HEK293 (cell line): Measurements from ENCODE around the gene AVPR1B.

Experiments used
- CTCF ChIA-PET: fragments of 350-600 bp; formaldehyde crosslinking; extraction: SDS; loops from one replicate; lab custom pipeline; 2021; ENCODE audit warnings: antibody characterized with exemption; lab: Yijun Ruan, JAX
- POLR2A ChIA-PET: fragments of 300-600 bp; formaldehyde crosslinking; extraction: SDS; loops from one replicate; lab custom pipeline; 2020; ENCODE audit warnings: antibody characterized with exemption, inconsistent platforms; lab: Yijun Ruan, JAX
- H3K27ac ChIP-seq: fragments of 200-500 bp; sonication (Bioruptor generic); 2 replicates; pipeline ENCODE4 v1.5.1; 2014; ENCODE audit warnings: low read depth, low read length, control low read depth, inconsistent platforms; ENCODE audit errors: extremely low read depth
- H3K36me3 ChIP-seq, 2 experiments: fragments of 200-500 bp in 1 of 2; sonication (Bioruptor generic) in 1 of 2; 1 replicate in 1 of 2; 2 replicates in 1 of 2; pipeline ENCODE4 v1.5.1; 2014 to 2017; ENCODE audit warnings: inconsistent platforms in 2 of 2, low read length in 2 of 2; ENCODE audit not compliant: control insufficient read depth in 2 of 2, insufficient read depth in 1 of 2
- H3K4me1 ChIP-seq: fragments of 200-500 bp; sonication (Bioruptor generic); 2 replicates; pipeline ENCODE4 v1.5.1; 2014; ENCODE audit warnings: mild to moderate bottlenecking, low read length, inconsistent platforms; ENCODE audit not compliant: control insufficient read depth, insufficient read depth
- H3K4me3 ChIP-seq: 2 replicates; pipeline ENCODE4 v1.5.1; 2011; ENCODE audit warnings: low read depth, mild to moderate bottlenecking, control low read depth, low read length, moderate library complexity
- H3K9me3 ChIP-seq: fragments of 200-500 bp; sonication (Bioruptor generic); 2 replicates; pipeline ENCODE4 v1.5.1; 2014; ENCODE audit warnings: low read depth, low read length, inconsistent platforms; ENCODE audit not compliant: control insufficient read depth, insufficient read depth
- ELK4 ChIP-seq: IDR thresholded peaks from 2 replicates; pipeline ENCODE4 v1.6.1; 2011; ENCODE audit warnings: mild to moderate bottlenecking, low read depth, low read length, borderline replicate concordance
- FEZF1 ChIP-seq: fragments of 450-650 bp; formaldehyde crosslinking; IDR thresholded peaks from 2 replicates; pipeline ENCODE4 v1.5.1; 2016; ENCODE audit warnings: missing biosample characterization, missing genetic modification characterization
- GLIS2 ChIP-seq: fragments of 450-650 bp; formaldehyde crosslinking; IDR thresholded peaks from 2 replicates; pipeline ENCODE4 v1.5.1; 2016; ENCODE audit warnings: missing biosample characterization, missing genetic modification characterization
- HIC1 ChIP-seq: fragments of 450-650 bp; formaldehyde crosslinking; IDR thresholded peaks from 2 replicates; pipeline ENCODE4 v1.5.1; 2016; ENCODE audit warnings: missing biosample characterization, missing genetic modification characterization
- HOXD13 ChIP-seq: sonication (generic); formaldehyde crosslinking; IDR thresholded peaks from 2 replicates; pipeline ENCODE4 v1.8.0; 2022; ENCODE audit warnings: missing genetic modification reagents, borderline replicate concordance
- SCRT2 ChIP-seq: fragments of 450-650 bp; formaldehyde crosslinking; IDR thresholded peaks from 2 replicates; pipeline ENCODE4 v1.5.1; 2016; ENCODE audit warnings: missing biosample characterization, missing genetic modification characterization
- SP2 ChIP-seq: fragments of 450-650 bp; formaldehyde crosslinking; IDR thresholded peaks from 2 replicates; pipeline ENCODE4 v1.5.1; 2016; ENCODE audit warnings: missing biosample characterization, missing genetic modification characterization
- SP3 ChIP-seq: fragments of 450-650 bp; formaldehyde crosslinking; IDR thresholded peaks from 2 replicates; pipeline ENCODE4 v1.5.1; 2016; ENCODE audit warnings: missing biosample characterization, missing genetic modification characterization
- YY1 ChIP-seq: fragments of 450-650 bp; formaldehyde crosslinking; IDR thresholded peaks from 2 replicates; pipeline ENCODE4 v1.5.1; 2018; ENCODE audit warnings: missing biosample characterization, missing genetic modification characterization
- YY2 ChIP-seq: fragments of 450-650 bp; formaldehyde crosslinking; IDR thresholded peaks from 2 replicates; pipeline ENCODE4 v1.5.1; 2016; ENCODE audit warnings: missing biosample characterization, missing genetic modification characterization
- ZNF157 ChIP-seq: fragments of 450-650 bp; formaldehyde crosslinking; IDR thresholded peaks from 2 replicates; pipeline ENCODE4 v1.5.1; 2016; ENCODE audit warnings: missing biosample characterization, missing genetic modification characterization
- ZNF2 ChIP-seq: fragments of 450-650 bp; formaldehyde crosslinking; IDR thresholded peaks from 2 replicates; pipeline ENCODE4 v1.5.1; 2016; ENCODE audit warnings: missing biosample characterization, missing genetic modification characterization
- ZNF335 ChIP-seq: fragments of 450-650 bp; formaldehyde crosslinking; conservative IDR thresholded peaks from 2 replicates; pipeline ENCODE4 v1.5.1; 2016; ENCODE audit warnings: missing biosample characterization, missing genetic modification characterization
- ZNF354C ChIP-seq: fragments of 450-650 bp; formaldehyde crosslinking; IDR thresholded peaks from 2 replicates; pipeline ENCODE4 v1.5.1; 2016; ENCODE audit warnings: missing biosample characterization, missing genetic modification characterization, low read depth, borderline replicate concordance
- ZNF449 ChIP-seq: fragments of 450-650 bp; formaldehyde crosslinking; IDR thresholded peaks from 2 replicates; pipeline ENCODE4 v1.5.1; 2017; ENCODE audit warnings: missing biosample characterization, mild to moderate bottlenecking, missing genetic modification characterization, moderate library complexity
- ZNF529 ChIP-seq: fragments of 450-650 bp; formaldehyde crosslinking; IDR thresholded peaks from 2 replicates; pipeline ENCODE4 v1.5.1; 2017; ENCODE audit warnings: missing genetic modification characterization, missing biosample characterization; ENCODE audit not compliant: insufficient replicate concordance
- ZNF670 ChIP-seq: fragments of 450-650 bp; formaldehyde crosslinking; IDR thresholded peaks from 2 replicates; pipeline ENCODE4 v1.5.1; 2016; ENCODE audit warnings: missing biosample characterization, missing genetic modification characterization, low read depth
- ZNF792 ChIP-seq: fragments of 450-650 bp; formaldehyde crosslinking; IDR thresholded peaks from 2 replicates; pipeline ENCODE4 v1.5.1; 2016; ENCODE audit warnings: missing biosample characterization, missing genetic modification characterization
- ZSCAN18 ChIP-seq: fragments of 450-650 bp; formaldehyde crosslinking; IDR thresholded peaks from 2 replicates; pipeline ENCODE4 v1.5.1; 2016; ENCODE audit warnings: missing biosample characterization, missing genetic modification characterization
- ZSCAN30 ChIP-seq: fragments of 450-650 bp; IDR thresholded peaks from 2 replicates; pipeline ENCODE4 v1.5.1; 2018; ENCODE audit warnings: missing biosample characterization, mild to moderate bottlenecking, missing genetic modification characterization, moderate library complexity
- ZXDB ChIP-seq: fragments of 450-650 bp; formaldehyde crosslinking; IDR thresholded peaks from 2 replicates; pipeline ENCODE4 v1.5.1; 2016; ENCODE audit warnings: missing biosample characterization, missing genetic modification characterization
- TF ChIP-seq, protein P1 (sequence below): fragments of 450-650 bp; formaldehyde crosslinking; IDR thresholded peaks from 2 replicates; pipeline ENCODE4 v1.5.1; 2016; ENCODE audit warnings: missing biosample characterization, missing genetic modification characterization, borderline replicate concordance
- TF ChIP-seq, protein P2 (sequence below): fragments of 450-650 bp; formaldehyde crosslinking; IDR thresholded peaks from 2 replicates; pipeline ENCODE4 v1.5.1; 2016; ENCODE audit warnings: missing biosample characterization, missing genetic modification characterization

The AVPR1B gene

GRCh38 chr1:206080026-206080820 is 37.0 kb downstream of the AVPR1B start:
- Histone ChIP-seq H3K9me3 (no peaks in the 10 kb centered on the region), H3K36me3 (no peaks in the 10 kb centered on the region), H3K4me1 (no peaks in the 10 kb centered on the region), H3K27ac (no peak overlapping the region), H3K4me3 (no peak overlapping the region)
- ChIA-PET CTCF (interaction anchor here (0.6 to 1.8 kb wide), 4 partner anchors 49 to 423 kb away, joined by 3 to 5 read pairs (median 4); no protein-coding TSS in a partner anchor), POLR2A (no interaction called here)
- no peak for TF ChIP-seq ELK4
- no peak for TF ChIP-seq ZNF449 (tag by site-specific recombination)
- TF ChIP-seq ZNF354C, result no peak
- no peak for TF ChIP-seq SCRT2 (tag by site-specific recombination)
- TF ChIP-seq ZNF529 (tag by site-specific recombination), result no peak
- TF ChIP-seq, protein P1, sequence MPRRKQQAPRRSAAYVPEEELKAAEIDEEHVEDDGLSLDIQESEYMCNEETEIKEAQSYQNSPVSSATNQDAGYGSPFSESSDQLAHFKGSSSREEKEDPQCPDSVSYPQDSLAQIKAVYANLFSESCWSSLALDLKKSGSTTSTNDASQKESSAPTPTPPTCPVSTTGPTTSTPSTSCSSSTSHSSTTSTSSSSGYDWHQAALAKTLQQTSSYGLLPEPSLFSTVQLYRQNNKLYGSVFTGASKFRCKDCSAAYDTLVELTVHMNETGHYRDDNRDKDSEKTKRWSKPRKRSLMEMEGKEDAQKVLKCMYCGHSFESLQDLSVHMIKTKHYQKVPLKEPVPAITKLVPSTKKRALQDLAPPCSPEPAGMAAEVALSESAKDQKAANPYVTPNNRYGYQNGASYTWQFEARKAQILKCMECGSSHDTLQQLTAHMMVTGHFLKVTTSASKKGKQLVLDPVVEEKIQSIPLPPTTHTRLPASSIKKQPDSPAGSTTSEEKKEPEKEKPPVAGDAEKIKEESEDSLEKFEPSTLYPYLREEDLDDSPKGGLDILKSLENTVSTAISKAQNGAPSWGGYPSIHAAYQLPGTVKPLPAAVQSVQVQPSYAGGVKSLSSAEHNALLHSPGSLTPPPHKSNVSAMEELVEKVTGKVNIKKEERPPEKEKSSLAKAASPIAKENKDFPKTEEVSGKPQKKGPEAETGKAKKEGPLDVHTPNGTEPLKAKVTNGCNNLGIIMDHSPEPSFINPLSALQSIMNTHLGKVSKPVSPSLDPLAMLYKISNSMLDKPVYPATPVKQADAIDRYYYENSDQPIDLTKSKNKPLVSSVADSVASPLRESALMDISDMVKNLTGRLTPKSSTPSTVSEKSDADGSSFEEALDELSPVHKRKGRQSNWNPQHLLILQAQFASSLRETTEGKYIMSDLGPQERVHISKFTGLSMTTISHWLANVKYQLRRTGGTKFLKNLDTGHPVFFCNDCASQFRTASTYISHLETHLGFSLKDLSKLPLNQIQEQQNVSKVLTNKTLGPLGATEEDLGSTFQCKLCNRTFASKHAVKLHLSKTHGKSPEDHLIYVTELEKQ (tag by site-specific recombination), result no peak
- TF ChIP-seq ZNF670, result no peak
- no peak for TF ChIP-seq ZXDB
- no peak for TF ChIP-seq YY2 (tag by site-specific recombination)
- no peak for TF ChIP-seq HIC1

- Histone ChIP-seq H3K4me3 (no peak overlapping the region), H3K36me3 (no peaks in the 10 kb centered on the region), H3K9me3 (no peaks in the 10 kb centered on the region), H3K4me1 (no peaks in the 10 kb centered on the region), H3K27ac (no peak overlapping the region)
- ChIA-PET CTCF (no interaction called here), POLR2A (no interaction called here)
- TF ChIP-seq GLIS2 (tag by site-specific recombination), result no peak
- TF ChIP-seq, protein P2, sequence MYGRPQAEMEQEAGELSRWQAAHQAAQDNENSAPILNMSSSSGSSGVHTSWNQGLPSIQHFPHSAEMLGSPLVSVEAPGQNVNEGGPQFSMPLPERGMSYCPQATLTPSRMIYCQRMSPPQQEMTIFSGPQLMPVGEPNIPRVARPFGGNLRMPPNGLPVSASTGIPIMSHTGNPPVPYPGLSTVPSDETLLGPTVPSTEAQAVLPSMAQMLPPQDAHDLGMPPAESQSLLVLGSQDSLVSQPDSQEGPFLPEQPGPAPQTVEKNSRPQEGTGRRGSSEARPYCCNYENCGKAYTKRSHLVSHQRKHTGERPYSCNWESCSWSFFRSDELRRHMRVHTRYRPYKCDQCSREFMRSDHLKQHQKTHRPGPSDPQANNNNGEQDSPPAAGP (tag by site-specific recombination), result no peak
- no peak for TF ChIP-seq ZNF792 (tag by site-specific recombination)
- no peak for TF ChIP-seq SP3 (tag by site-specific recombination)
- no peak for TF ChIP-seq SP2 (tag by site-specific recombination)
- no peak for TF ChIP-seq ZSCAN18 (tag by site-specific recombination)
- no peak for TF ChIP-seq ZNF354C
- TF ChIP-seq HOXD13 (CRISPR knock-in tag), result no peak
- TF ChIP-seq YY1, result no peak
- TF ChIP-seq ZNF2 (tag by site-specific recombination), result no peak
- TF ChIP-seq ZSCAN30 (tag by site-specific recombination), result no peak
- TF ChIP-seq SCRT2 (tag by site-specific recombination), result no peak
- no peak for TF ChIP-seq FEZF1 (tag by site-specific recombination)
- TF ChIP-seq ZNF157 (tag by site-specific recombination), result no peak
- no peak for TF ChIP-seq ZNF335 (tag by site-specific recombination)
These were observed 38.1 kb downstream of the AVPR1B start for GRCh38 chr1:206079135-206079534.
